Measurements from ENCODE around the gene NDST1. TPM values are rescaled to one million over a fixed set of nuclear protein-coding genes. Genes with fewer than 3 reads are reported as not detected.

The NDST1 gene
- total RNA-seq, 1 donor from 2014 or later = 101 TPM

- TF ChIP-seq CTCF (conservative IDR thresholded peaks at IDR 0.05) = no peak
- no peaks in the 10 kb centered on the region for H3K9me3 Mint-ChIP-seq
- no peak for DNase-seq (ENCODE audit: extremely low spot score, unreplicated experiment)
- H3K36me3 Mint-ChIP-seq = no peaks in the 10 kb centered on the region
- H3K27me3 Mint-ChIP-seq = no peaks in the 10 kb centered on the region
- peaks cover 53% of the 10 kb centered on the region for H3K4me1 Mint-ChIP-seq (ENCODE audit: unreplicated experiment)
- H3K4me3 Mint-ChIP-seq = peak overlapping the region; percentile 40
- H3K27ac Mint-ChIP-seq = peak overlapping the region; percentile 94
Observed at GRCh38 chr5:150509992-150510391, 2.1 kb downstream of the NDST1 start.

GRCh38 chr5:150510460-150511263 lies 2.7 kb downstream of the NDST1 start:
- no peak for TF ChIP-seq CTCF (conservative IDR thresholded peaks at IDR 0.05)
- H3K27ac Mint-ChIP-seq = peak overlapping the region; percentile 94
- no peak for DNase-seq (ENCODE audit: extremely low spot score, unreplicated experiment)
- H3K4me1 Mint-ChIP-seq (ENCODE audit: unreplicated experiment) = peaks cover 56% of the 10 kb centered on the region
- no peaks in the 10 kb centered on the region for H3K9me3 Mint-ChIP-seq
- peak overlapping the region; percentile 67 for H3K4me3 Mint-ChIP-seq
- H3K27me3 Mint-ChIP-seq = no peaks in the 10 kb centered on the region
- H3K36me3 Mint-ChIP-seq = no peaks in the 10 kb centered on the region

GRCh38 chr5:150511578-150512367 lies 3.8 kb downstream of the NDST1 start:
- Mint-ChIP-seq H3K36me3 (no peaks in the 10 kb centered on the region), H3K9me3 (no peaks in the 10 kb centered on the region), H3K27me3 (no peaks in the 10 kb centered on the region), H3K4me1 (ENCODE audit: unreplicated experiment) (peaks cover 62% of the 10 kb centered on the region), H3K4me3 (peak overlapping the region; percentile 67), H3K27ac (peak overlapping the region; percentile 94)
- DNase-seq (ENCODE audit: extremely low spot score, unreplicated experiment) = peak; percentile 77
- TF ChIP-seq CTCF (conservative IDR thresholded peaks at IDR 0.05) = no peak

- H3K4me1 Mint-ChIP-seq (ENCODE audit: unreplicated experiment) = peaks cover 64% of the 10 kb centered on the region
- H3K27ac Mint-ChIP-seq = peak overlapping the region; percentile 94
- no peak for TF ChIP-seq CTCF (conservative IDR thresholded peaks at IDR 0.05)
- H3K27me3 Mint-ChIP-seq = no peaks in the 10 kb centered on the region
- no peaks in the 10 kb centered on the region for H3K9me3 Mint-ChIP-seq
- no peak overlapping the region for H3K4me3 Mint-ChIP-seq
- DNase-seq (ENCODE audit: extremely low spot score, unreplicated experiment) = no peak
- no peaks in the 10 kb centered on the region for H3K36me3 Mint-ChIP-seq
Observed at GRCh38 chr5:150512368-150512747, 4.4 kb downstream of the NDST1 start.

GRCh38 chr5:150513375-150514309 lies 5.7 kb downstream of the NDST1 start:
- no peak for DNase-seq (ENCODE audit: extremely low spot score, unreplicated experiment)
- Mint-ChIP-seq H3K9me3 (no peaks in the 10 kb centered on the region), H3K36me3 (no peaks in the 10 kb centered on the region), H3K27me3 (no peaks in the 10 kb centered on the region), H3K4me3 (no peak overlapping the region), H3K27ac (peak overlapping the region; percentile 62), H3K4me1 (ENCODE audit: unreplicated experiment) (peaks cover 67% of the 10 kb centered on the region)
- TF ChIP-seq CTCF (conservative IDR thresholded peaks at IDR 0.05) = peak; percentile 65

Measured in type B pancreatic cell (in vitro differentiated cells).